Heart left ventricle (tissue), 16 donors: ENCODE results near the gene KRT26. TPM values are rescaled to one million over a fixed set of nuclear protein-coding genes. Genes with fewer than 3 reads are reported as not detected.

Experiments used
- ATAC-seq, 4 donors: fragments of 200-7000 bp; cut with Tn5 transposase; one replicate each; pipeline ENCODE4 v1.9.1; 2020 to 2022; ENCODE audit warnings: moderate library complexity in 4 of 4, mild to moderate bottlenecking in 3 of 4, moderate number of reproducible peaks in 1 of 4
- DNase-seq, 5 donors: peaks; one replicate each; pipeline ENCODE4 v3.0.0-alpha.2; 2020
- H3K27ac ChIP-seq, 12 donors: fragments of 200-600 bp; sonication (generic) in 4 of 12; one replicate each; pipeline versions ENCODE4 v1.5.0 to v1.8.0; 2016 to 2022; ENCODE audit warnings: mild to moderate bottlenecking in 2 of 12
- H3K27me3 ChIP-seq, 9 donors: fragments of 200-600 bp; sonication (generic) in 2 of 9; one replicate each; pipeline versions ENCODE4 v1.5.1 to v1.8.0; 2016 to 2022; ENCODE audit warnings: mild to moderate bottlenecking in 3 of 9
- H3K36me3 ChIP-seq, 9 donors: fragments of 200-600 bp; sonication (generic) in 2 of 9; one replicate each; pipeline versions ENCODE4 v1.5.0 to v1.8.0; 2018 to 2022; ENCODE audit warnings: mild to moderate bottlenecking in 2 of 9
- H3K4me1 ChIP-seq, 12 donors: fragments of 200-600 bp; sonication (generic) in 4 of 12; one replicate each; pipeline versions ENCODE4 v1.5.0 to v1.8.0; 2016 to 2022; ENCODE audit warnings: mild to moderate bottlenecking in 3 of 12
- H3K4me3 ChIP-seq, 12 donors: fragments of 200-600 bp; sonication (generic) in 4 of 12; one replicate each; pipeline versions ENCODE4 v1.5.0 to v1.8.0; 2017 to 2022; ENCODE audit warnings: mild to moderate bottlenecking in 9 of 12, moderate library complexity in 4 of 12
- H3K9me3 ChIP-seq, 12 donors: fragments of 200-600 bp; sonication (generic) in 4 of 12; one replicate each; pipeline versions ENCODE4 v1.5.0 to v1.8.0; 2016 to 2022; ENCODE audit warnings: mild to moderate bottlenecking in 1 of 12
- POLR2A ChIP-seq, 2 donors: fragments of 450-650 bp; IDR thresholded peaks; one replicate each; pipeline ENCODE4 v1.6.1; 2017; ENCODE audit warnings: antibody characterized with exemption in 2 of 2, mild to moderate bottlenecking in 2 of 2, moderate library complexity in 2 of 2
- WGBS, 4 donors: extraction: QIAGEN DNeasy Blood & Tissue Kit in 2 of 4; methylation state at CpG; one replicate each; pipeline versions ENCODE4 v1.1.5 to v1.1.7; 2013 to 2018; 5-methylcytosine and 5-hydroxymethylcytosine counted together
- intact Hi-C, 10 donors: fragments of 100-400 bp; cut with DNase I; formaldehyde crosslinking; loops; one replicate each; pipeline versions ENCODE4 v1.11.1 to v1.14.2; 2022
- polyA plus RNA-seq, 2 donors: library from polyadenylated mRNA; stranded (reverse); fragments of 200-250 nt; gene quantifications; one replicate each; pipeline ENCODE4 v1.2.3, GENCODE V29; 2013
- total RNA-seq, 9 donors: library from RNA; depleted of rRNA in 2 of 9; stranded (reverse); fragments of >200 nt in 2 of 9; fragmentation: NEBNext Ultra II Directional in 3 of 9; extraction: Animal tissue kit (Norgen Biotek cat#: 25700) in 3 of 9; gene quantifications; one replicate each; pipeline versions ENCODE4 v1.1.0 to v1.2.4, GENCODE V29; 2016 to 2023
- TF ChIP-seq, protein P1 (sequence below), 12 donors: fragments of 200-600 bp; sonication (generic) in 4 of 12; IDR thresholded peaks; one replicate each; pipeline versions ENCODE4 v1.5.0 to v1.8.0; 2018 to 2022; ENCODE audit warnings: antibody characterized with exemption in 12 of 12, mild to moderate bottlenecking in 5 of 12
- donor health status: ischemic (EF 13 %, LVEDD 7.1; RV severe dilation, severe dysfunction).
- donor health status: healthy with polysubstance abuse.
- donor health status: DM: no; HTN: yes; CAD: no.
- donor health status: DM: no; HTN: no; CAD: no.
- donor health status: ischemic (EF 25% LVEDD 6.9; RV normal size, moderate dysfunction).
- donor health status: ischemic (EF 25% LVEDD 5.7; RV mildly dilated, moderate dysfunction).
- donor health status: healthy.
- donor health status: DM: yes; HTN: yes; CAD: no.
- donor health status: ischemic (EF 35%, LVEDD 5.7; RV mildly dilated, moderate dysfunction).
- donor health status: nonischemic (EF 11% LVEDD 7.7; RV severe dilation, severe dysfunction).
- donor health status: DM: yes; HTN: yes; CAD: no.
- donor health status: PGD.
- donor health status: ischemic (EF 29% LVEDD 5.4; RV normal size, mild dysfunction).
- donor health status: nonischemic (EF 23%, LVEDD 6.1; RV moderate dilation, normal function).

The KRT26 gene
- total and polyA plus RNA-seq, 11 donors, result not detected

DNA sequence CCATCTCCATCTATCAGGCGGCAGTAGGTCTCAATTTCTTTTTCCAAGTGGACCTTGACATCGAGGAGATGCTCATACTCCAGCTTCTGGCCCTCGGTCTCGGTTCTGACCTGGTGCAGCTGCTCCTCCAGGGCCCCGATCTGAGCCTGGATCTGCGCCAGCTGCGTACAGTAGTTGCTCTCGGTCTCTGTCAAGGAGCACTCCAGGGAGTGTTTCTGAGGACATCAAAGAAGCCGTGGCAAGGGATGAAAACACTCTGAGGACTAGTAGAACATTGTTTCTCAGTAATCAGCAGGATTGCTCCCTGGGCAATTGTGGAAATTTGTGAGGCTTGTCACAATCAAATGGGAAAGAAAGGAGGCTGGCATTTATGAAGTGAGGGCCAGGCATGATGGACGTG lies 21.8 kb upstream of the KRT26 start:
- H3K9me3 ChIP-seq, result no peaks in the 10 kb centered on the region
- no peaks in the 10 kb centered on the region for H3K36me3 ChIP-seq
- intact Hi-C loops, result loop anchor here in 8 of 10 donors (5.0 to 10.0 kb wide), 4 partner anchors 149 to 413 kb away; partner anchors contain the start of gene SMARCE1 (in 1 of the 8)
- TF ChIP-seq, protein P1, sequence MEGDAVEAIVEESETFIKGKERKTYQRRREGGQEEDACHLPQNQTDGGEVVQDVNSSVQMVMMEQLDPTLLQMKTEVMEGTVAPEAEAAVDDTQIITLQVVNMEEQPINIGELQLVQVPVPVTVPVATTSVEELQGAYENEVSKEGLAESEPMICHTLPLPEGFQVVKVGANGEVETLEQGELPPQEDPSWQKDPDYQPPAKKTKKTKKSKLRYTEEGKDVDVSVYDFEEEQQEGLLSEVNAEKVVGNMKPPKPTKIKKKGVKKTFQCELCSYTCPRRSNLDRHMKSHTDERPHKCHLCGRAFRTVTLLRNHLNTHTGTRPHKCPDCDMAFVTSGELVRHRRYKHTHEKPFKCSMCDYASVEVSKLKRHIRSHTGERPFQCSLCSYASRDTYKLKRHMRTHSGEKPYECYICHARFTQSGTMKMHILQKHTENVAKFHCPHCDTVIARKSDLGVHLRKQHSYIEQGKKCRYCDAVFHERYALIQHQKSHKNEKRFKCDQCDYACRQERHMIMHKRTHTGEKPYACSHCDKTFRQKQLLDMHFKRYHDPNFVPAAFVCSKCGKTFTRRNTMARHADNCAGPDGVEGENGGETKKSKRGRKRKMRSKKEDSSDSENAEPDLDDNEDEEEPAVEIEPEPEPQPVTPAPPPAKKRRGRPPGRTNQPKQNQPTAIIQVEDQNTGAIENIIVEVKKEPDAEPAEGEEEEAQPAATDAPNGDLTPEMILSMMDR (IDR thresholded peaks at IDR 0.05), result no peak
- no peak for TF ChIP-seq POLR2A (IDR thresholded peaks at IDR 0.05)
- H3K27me3 ChIP-seq, result peaks cover 0 to 29% (median 13%) of the 10 kb centered on the region in 9 donors
- 63 to 73% (median 69%) methylated on average over 10 of the region's 10 CpGs for WGBS, 4 donors
- H3K4me1 ChIP-seq, result peaks cover 0 to 10% (median 0%) of the 10 kb centered on the region in 12 donors
- DNase-seq, result no peak
- H3K4me3 ChIP-seq, result no peak overlapping the region
- no peak overlapping the region for H3K27ac ChIP-seq
- no peak for ATAC-seq

DNA sequence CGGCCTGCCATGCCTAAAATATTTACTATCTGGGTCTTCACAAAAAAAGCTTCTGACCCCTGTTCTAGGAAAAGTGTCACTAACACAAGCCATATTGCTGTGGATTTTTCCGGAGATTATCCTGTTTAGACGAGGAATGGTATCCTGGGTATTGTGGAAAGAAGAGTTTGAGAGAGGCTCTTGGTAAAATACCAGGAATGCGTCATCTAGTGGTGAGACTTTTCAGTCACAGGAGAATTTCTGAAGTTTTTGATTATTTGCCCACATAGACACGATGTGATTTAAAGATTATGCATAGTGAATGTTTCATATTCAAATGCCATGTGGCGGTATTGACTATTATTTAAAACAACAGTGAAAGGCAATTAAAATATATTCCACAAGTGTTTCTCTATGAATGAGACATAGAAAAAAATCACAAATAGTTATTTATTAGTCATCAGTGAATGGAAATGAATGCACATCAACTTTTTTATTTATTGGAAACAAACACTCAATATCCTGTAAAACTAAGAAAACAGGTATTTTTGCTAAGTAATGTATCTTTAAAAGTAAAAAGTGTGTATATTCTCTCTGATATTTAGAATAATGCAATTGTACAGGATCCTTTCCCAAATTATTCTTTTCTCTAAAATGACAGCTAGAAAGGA lies 19.9 kb upstream of the KRT26 start:
- H3K9me3 ChIP-seq, result no peaks in the 10 kb centered on the region
- H3K27ac ChIP-seq, result no peak overlapping the region
- no peaks in the 10 kb centered on the region for H3K36me3 ChIP-seq
- ATAC-seq (no peak), DNase-seq (no peak)
- peaks cover 0 to 14% (median 0%) of the 10 kb centered on the region in 9 donors for H3K27me3 ChIP-seq
- TF ChIP-seq, protein P1 (IDR thresholded peaks at IDR 0.05), result peak; percentile 26 to 67 (median 52)
- TF ChIP-seq POLR2A (IDR thresholded peaks at IDR 0.05), result no peak
- peaks cover 0 to 10% (median 0%) of the 10 kb centered on the region in 12 donors for H3K4me1 ChIP-seq
- WGBS, 4 donors, result 35 to 41% (median 37%) methylated on average over 6 of the region's 6 CpGs
- intact Hi-C loops, result loop anchor here in 9 of 10 donors (2.0 to 10.0 kb wide), 5 partner anchors 147 to 415 kb away; partner anchors contain the start of gene SMARCE1 (in 1 of the 9)
- no peak overlapping the region for H3K4me3 ChIP-seq

DNA sequence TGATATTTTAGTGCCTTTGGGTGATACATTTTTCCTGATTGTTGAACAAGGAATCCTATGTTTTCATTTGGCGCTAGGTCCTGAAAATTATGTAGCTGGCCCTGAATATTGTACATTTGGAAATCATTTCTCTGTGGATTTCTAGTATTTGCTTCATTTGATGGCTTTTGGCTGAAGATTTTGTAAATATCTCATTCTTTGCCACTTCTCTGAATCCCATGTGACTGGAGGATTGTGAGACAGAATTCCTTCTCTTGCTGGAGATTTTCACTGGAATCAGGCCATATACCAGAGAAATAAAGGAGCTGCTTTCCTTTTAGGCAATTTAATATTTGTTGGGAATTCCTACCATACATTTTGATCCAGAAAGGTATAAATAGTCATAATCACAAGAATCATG lies 19.1 kb upstream of the KRT26 start:
- intact Hi-C loops, result loop anchor here in 9 of 10 donors (2.0 to 10.0 kb wide), 5 partner anchors 146 to 416 kb away; partner anchors contain the start of gene SMARCE1 (in 1 of the 9)
- TF ChIP-seq, protein P1 (IDR thresholded peaks at IDR 0.05), result no peak
- TF ChIP-seq POLR2A (IDR thresholded peaks at IDR 0.05), result no peak
- H3K27me3 ChIP-seq, result peaks cover 0 to 11% (median 0%) of the 10 kb centered on the region in 9 donors
- ATAC-seq (no peak), DNase-seq (no peak)
- no peaks in the 10 kb centered on the region for H3K9me3 ChIP-seq
- no peak overlapping the region for H3K27ac ChIP-seq
- H3K4me1 ChIP-seq, result peaks cover 0 to 10% (median 0%) of the 10 kb centered on the region in 12 donors
- 65 to 86% (median 76%) methylated on average over 1 of the region's 1 CpG for WGBS, 4 donors
- no peaks in the 10 kb centered on the region for H3K36me3 ChIP-seq
- no peak overlapping the region for H3K4me3 ChIP-seq

DNA sequence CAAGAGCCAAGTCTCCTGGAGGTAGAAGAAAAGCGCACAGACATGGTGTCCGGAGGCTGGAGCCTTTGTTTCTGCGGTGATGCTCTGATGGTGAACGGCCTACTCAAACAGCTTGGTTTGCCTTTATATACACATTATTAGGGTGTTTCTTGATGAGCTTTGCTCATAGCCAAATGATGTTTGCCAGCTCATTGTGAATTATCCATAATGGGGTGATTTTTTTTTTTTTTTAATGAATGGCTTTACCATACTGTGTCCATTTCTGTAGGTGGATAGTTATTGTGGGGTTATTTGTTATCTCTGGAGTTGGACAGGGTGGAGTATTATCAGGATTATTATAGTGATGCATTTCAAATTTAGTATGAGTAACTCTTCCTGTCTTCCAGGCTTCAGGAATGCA lies 10.4 kb upstream of the KRT26 start, which contains the start of gene KRT27:
Gene KRT27 (minus strand): TSS at position 101 of the 400 bp plus-strand sequence. CDS start 57 bp downstream, at position 44.
- H3K9me3 ChIP-seq, result no peaks in the 10 kb centered on the region
- WGBS, 4 donors, result 95 to 100% (median 98%) methylated on average over 4 of the region's 4 CpGs
- no peak for DNase-seq
- no peak for TF ChIP-seq POLR2A (IDR thresholded peaks at IDR 0.05)
- TF ChIP-seq, protein P1 (IDR thresholded peaks at IDR 0.05), result no peak
- H3K27me3 ChIP-seq, result peaks cover 0 to 37% (median 17%) of the 10 kb centered on the region in 9 donors
- no peaks in the 10 kb centered on the region for H3K4me1 ChIP-seq
- H3K4me3 ChIP-seq, result no peak within 1 kb of the TSS
- no peaks in the 10 kb centered on the region for H3K36me3 ChIP-seq
- no peak within 1 kb of the TSS for H3K27ac ChIP-seq
- ATAC-seq, result no peak
- intact Hi-C loops, result loop anchor here in 1 of 10 donors (10.0 kb wide), 1 partner anchor 128 kb away; no protein-coding TSS in a partner anchor
